ENCODE results near the gene BRINP1. TPM values are rescaled to one million over a fixed set of nuclear protein-coding genes. Genes with fewer than 3 reads are reported as not detected.

Gene BRINP1
- total and polyA plus RNA-seq, 2 experiments from 2014 or later, result 13.4 to 33.5 TPM

DNA sequence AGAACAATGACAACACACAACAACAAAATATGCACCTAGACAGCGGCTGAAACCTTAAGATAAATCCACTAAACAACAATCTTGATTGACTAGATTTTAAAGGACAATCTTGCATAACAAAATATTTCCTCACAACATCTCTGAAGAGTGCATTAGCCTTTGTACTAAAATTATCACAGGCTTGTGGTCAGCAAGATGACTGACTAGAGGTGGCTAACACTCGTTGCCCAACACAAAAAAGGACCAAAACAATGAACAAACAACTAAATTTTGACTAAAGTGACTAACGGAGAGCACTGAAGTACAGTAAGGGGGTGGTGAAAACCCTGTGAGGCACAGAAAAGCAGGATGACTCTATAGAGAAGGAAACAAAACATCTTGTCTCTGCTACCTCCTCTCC lies 183.9 kb downstream of the BRINP1 start:
- Mint-ChIP-seq H3K36me3 (ENCODE audit: low read depth) (peaks cover 5% of the 10 kb centered on the region; the same call in 2 of the 3 replicates), H3K27ac (no peak overlapping the region), H3K4me3 (no peak overlapping the region), H3K27me3 (ENCODE audit: insufficient read depth, low read depth, poor library complexity) (peaks cover 3% of the 10 kb centered on the region), H3K4me1 (peaks cover 29% of the 10 kb centered on the region), H3K9me3 (no peaks in the 10 kb centered on the region)
- Histone ChIP-seq H4K20me1 (replicated peaks; ENCODE audit: insufficient read depth) (no peaks in the 10 kb centered on the region), H3K4me1 (ENCODE audit: insufficient read depth) (peaks cover under 1% of the 10 kb centered on the region; the same call in 1 of the 2 replicates), H3K36me3 (ENCODE audit: insufficient read depth) (no peaks in the 10 kb centered on the region), H2AFZ (no peak overlapping the region), H3K79me2 (replicated peaks; ENCODE audit: insufficient read depth) (peaks cover 8% of the 10 kb centered on the region; the same call in 1 of the 2 replicates), H3K9me2 (ENCODE audit: insufficient read depth) (no peaks in the 10 kb centered on the region), H3K4me2 (no peak overlapping the region), H3K4me3 (no peak overlapping the region), H3K27ac (ENCODE audit: low read depth) (no peak overlapping the region), H3F3A (replicated peaks; ENCODE audit: low read depth) (no peaks in the 10 kb centered on the region), H3K27me3 (ENCODE audit: insufficient read depth) (no peaks in the 10 kb centered on the region)
- ATAC-seq, result no peak
- TF ChIP-seq, protein P1, sequence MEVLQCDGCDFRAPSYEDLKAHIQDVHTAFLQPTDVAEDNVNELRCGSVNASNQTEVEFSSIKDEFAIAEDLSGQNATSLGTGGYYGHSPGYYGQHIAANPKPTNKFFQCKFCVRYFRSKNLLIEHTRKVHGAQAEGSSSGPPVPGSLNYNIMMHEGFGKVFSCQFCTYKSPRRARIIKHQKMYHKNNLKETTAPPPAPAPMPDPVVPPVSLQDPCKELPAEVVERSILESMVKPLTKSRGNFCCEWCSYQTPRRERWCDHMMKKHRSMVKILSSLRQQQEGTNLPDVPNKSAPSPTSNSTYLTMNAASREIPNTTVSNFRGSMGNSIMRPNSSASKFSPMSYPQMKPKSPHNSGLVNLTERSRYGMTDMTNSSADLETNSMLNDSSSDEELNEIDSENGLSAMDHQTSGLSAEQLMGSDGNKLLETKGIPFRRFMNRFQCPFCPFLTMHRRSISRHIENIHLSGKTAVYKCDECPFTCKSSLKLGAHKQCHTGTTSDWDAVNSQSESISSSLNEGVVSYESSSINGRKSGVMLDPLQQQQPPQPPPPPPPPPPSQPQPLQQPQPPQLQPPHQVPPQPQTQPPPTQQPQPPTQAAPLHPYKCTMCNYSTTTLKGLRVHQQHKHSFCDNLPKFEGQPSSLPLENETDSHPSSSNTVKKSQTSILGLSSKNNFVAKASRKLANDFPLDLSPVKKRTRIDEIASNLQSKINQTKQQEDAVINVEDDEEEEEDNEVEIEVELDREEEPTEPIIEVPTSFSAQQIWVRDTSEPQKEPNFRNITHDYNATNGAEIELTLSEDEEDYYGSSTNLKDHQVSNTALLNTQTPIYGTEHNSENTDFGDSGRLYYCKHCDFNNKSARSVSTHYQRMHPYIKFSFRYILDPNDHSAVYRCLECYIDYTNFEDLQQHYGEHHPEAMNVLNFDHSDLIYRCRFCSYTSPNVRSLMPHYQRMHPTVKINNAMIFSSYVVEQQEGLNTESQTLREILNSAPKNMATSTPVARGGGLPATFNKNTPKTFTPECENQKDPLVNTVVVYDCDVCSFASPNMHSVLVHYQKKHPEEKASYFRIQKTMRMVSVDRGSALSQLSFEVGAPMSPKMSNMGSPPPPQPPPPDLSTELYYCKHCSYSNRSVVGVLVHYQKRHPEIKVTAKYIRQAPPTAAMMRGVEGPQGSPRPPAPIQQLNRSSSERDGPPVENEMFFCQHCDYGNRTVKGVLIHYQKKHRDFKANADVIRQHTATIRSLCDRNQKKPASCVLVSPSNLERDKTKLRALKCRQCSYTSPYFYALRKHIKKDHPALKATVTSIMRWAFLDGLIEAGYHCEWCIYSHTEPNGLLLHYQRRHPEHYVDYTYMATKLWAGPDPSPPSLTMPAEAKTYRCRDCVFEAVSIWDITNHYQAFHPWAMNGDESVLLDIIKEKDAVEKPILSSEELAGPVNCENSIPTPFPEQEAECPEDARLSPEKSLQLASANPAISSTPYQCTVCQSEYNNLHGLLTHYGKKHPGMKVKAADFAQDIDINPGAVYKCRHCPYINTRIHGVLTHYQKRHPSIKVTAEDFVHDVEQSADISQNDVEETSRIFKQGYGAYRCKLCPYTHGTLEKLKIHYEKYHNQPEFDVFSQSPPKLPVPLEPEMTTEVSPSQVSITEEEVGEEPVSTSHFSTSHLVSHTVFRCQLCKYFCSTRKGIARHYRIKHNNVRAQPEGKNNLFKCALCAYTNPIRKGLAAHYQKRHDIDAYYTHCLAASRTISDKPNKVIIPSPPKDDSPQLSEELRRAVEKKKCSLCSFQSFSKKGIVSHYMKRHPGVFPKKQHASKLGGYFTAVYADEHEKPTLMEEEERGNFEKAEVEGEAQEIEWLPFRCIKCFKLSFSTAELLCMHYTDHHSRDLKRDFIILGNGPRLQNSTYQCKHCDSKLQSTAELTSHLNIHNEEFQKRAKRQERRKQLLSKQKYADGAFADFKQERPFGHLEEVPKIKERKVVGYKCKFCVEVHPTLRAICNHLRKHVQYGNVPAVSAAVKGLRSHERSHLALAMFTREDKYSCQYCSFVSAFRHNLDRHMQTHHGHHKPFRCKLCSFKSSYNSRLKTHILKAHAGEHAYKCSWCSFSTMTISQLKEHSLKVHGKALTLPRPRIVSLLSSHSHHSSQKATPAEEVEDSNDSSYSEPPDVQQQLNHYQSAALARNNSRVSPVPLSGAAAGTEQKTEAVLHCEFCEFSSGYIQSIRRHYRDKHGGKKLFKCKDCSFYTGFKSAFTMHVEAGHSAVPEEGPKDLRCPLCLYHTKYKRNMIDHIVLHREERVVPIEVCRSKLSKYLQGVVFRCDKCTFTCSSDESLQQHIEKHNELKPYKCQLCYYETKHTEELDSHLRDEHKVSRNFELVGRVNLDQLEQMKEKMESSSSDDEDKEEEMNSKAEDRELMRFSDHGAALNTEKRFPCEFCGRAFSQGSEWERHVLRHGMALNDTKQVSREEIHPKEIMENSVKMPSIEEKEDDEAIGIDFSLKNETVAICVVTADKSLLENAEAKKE (CRISPR knock-in tag; IDR thresholded peaks at IDR 0.05), result no peak
- TF ChIP-seq NANOG (IDR thresholded peaks at IDR 0.05; ENCODE audit: borderline replicate concordance) (no peak), STAT1 (IDR thresholded peaks at IDR 0.05; ENCODE audit: unreplicated experiment) (no peak), ZNF114 (CRISPR knock-in tag; IDR thresholded peaks at IDR 0.05) (no peak), ZNF331 (CRISPR knock-in tag; IDR thresholded peaks at IDR 0.05; ENCODE audit: low read depth) (no peak), EZH2phosphoT487 (IDR thresholded peaks at IDR 0.05; ENCODE audit: unreplicated experiment) (no peak), EZH2 (IDR thresholded peaks at IDR 0.05; ENCODE audit: low read depth, unreplicated experiment) (no peak), POLR2AphosphoS5 (IDR thresholded peaks at IDR 0.05; ENCODE audit: low read depth) (no peak), JUNB (IDR thresholded peaks at IDR 0.05; ENCODE audit: unreplicated experiment) (no peak), CREB1 (CRISPR knock-in tag; IDR thresholded peaks at IDR 0.05; ENCODE audit: low read depth) (no peak)
- TF ChIP-seq, protein P2, sequence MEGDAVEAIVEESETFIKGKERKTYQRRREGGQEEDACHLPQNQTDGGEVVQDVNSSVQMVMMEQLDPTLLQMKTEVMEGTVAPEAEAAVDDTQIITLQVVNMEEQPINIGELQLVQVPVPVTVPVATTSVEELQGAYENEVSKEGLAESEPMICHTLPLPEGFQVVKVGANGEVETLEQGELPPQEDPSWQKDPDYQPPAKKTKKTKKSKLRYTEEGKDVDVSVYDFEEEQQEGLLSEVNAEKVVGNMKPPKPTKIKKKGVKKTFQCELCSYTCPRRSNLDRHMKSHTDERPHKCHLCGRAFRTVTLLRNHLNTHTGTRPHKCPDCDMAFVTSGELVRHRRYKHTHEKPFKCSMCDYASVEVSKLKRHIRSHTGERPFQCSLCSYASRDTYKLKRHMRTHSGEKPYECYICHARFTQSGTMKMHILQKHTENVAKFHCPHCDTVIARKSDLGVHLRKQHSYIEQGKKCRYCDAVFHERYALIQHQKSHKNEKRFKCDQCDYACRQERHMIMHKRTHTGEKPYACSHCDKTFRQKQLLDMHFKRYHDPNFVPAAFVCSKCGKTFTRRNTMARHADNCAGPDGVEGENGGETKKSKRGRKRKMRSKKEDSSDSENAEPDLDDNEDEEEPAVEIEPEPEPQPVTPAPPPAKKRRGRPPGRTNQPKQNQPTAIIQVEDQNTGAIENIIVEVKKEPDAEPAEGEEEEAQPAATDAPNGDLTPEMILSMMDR (conservative IDR thresholded peaks at IDR 0.05; ENCODE audit: low read depth in 2 of 2), result no peak
- TF ChIP-seq, protein P3, sequence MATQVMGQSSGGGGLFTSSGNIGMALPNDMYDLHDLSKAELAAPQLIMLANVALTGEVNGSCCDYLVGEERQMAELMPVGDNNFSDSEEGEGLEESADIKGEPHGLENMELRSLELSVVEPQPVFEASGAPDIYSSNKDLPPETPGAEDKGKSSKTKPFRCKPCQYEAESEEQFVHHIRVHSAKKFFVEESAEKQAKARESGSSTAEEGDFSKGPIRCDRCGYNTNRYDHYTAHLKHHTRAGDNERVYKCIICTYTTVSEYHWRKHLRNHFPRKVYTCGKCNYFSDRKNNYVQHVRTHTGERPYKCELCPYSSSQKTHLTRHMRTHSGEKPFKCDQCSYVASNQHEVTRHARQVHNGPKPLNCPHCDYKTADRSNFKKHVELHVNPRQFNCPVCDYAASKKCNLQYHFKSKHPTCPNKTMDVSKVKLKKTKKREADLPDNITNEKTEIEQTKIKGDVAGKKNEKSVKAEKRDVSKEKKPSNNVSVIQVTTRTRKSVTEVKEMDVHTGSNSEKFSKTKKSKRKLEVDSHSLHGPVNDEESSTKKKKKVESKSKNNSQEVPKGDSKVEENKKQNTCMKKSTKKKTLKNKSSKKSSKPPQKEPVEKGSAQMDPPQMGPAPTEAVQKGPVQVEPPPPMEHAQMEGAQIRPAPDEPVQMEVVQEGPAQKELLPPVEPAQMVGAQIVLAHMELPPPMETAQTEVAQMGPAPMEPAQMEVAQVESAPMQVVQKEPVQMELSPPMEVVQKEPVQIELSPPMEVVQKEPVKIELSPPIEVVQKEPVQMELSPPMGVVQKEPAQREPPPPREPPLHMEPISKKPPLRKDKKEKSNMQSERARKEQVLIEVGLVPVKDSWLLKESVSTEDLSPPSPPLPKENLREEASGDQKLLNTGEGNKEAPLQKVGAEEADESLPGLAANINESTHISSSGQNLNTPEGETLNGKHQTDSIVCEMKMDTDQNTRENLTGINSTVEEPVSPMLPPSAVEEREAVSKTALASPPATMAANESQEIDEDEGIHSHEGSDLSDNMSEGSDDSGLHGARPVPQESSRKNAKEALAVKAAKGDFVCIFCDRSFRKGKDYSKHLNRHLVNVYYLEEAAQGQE (IDR thresholded peaks at IDR 0.05; ENCODE audit: unreplicated experiment), result no peak
- TF ChIP-seq, protein P4, sequence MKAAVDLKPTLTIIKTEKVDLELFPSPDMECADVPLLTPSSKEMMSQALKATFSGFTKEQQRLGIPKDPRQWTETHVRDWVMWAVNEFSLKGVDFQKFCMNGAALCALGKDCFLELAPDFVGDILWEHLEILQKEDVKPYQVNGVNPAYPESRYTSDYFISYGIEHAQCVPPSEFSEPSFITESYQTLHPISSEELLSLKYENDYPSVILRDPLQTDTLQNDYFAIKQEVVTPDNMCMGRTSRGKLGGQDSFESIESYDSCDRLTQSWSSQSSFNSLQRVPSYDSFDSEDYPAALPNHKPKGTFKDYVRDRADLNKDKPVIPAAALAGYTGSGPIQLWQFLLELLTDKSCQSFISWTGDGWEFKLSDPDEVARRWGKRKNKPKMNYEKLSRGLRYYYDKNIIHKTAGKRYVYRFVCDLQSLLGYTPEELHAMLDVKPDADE (IDR thresholded peaks at IDR 0.05), result no peak
- DNase-seq (ENCODE audit: low spot score), result no peak
